NCI-H187 (cell line): ENCODE data around the gene LVRN.

Source experiments
- DNase-seq, 2 experiments: peaks; one replicate each; lab custom pipeline; 2025; lab: John Stamatoyannopoulos, UW

The LVRN gene

DNA sequence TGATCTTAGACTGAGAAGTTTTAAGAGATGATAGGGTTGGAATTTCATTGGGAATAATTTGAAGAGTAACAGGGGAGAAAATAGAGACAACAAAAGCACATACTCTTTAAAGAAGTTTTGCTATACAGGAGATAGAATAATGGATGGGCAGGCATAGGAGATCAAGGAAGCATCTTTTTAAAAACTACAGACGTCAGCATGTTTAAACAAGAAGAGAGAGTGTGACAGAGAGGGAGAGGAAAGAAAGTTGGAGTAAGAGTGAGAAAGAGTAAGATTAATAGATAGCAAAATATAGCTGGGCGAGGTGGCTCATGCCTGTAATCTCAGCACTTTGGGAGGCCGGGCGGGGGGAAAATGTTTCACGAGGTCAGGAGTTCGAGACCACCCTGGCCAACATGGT, 5.3 kb upstream of the LVRN start:
- no peak for DNase-seq

DNA sequence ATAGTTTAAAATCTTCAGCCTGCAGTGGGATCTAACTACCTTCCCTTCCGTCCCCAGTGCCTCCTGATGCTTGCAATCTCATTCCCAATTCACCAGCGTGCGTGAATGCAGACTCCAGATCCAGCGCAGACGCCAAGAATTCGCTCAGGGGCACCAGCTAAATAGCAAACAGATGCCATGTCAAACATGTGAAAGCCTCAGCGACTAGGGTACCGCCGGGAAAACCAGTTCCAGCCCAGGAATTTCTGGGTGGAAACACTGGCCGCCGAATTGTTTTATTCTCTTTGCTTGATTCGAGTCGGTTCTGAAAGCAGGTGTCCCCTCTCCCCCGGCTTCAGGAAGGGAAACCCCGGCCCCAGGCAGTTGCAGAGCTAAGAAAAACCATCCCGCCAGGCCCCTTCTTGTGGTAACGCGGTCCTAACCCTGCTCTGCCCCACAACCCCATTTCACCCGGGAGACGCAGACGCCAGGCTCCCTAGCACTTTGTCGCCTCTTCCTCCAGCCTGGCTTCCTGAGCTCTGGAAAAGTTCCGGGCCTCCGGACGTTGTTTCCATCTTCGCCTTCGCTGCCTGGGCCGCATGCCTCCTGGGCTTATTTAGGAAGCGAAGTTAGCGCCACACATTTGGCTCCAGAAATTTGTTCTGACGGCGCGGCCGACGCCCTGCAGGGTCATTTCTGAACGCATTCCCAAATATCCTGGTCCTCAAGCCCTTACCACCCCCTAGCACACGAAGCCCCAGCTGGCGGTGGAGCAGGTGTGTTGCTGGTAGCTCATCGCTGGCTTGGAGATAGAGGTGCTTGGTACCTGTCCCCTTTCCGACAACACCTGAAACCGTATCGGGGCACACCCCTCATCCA, 665 bp upstream of the LVRN start:
- no peak for DNase-seq

DNA sequence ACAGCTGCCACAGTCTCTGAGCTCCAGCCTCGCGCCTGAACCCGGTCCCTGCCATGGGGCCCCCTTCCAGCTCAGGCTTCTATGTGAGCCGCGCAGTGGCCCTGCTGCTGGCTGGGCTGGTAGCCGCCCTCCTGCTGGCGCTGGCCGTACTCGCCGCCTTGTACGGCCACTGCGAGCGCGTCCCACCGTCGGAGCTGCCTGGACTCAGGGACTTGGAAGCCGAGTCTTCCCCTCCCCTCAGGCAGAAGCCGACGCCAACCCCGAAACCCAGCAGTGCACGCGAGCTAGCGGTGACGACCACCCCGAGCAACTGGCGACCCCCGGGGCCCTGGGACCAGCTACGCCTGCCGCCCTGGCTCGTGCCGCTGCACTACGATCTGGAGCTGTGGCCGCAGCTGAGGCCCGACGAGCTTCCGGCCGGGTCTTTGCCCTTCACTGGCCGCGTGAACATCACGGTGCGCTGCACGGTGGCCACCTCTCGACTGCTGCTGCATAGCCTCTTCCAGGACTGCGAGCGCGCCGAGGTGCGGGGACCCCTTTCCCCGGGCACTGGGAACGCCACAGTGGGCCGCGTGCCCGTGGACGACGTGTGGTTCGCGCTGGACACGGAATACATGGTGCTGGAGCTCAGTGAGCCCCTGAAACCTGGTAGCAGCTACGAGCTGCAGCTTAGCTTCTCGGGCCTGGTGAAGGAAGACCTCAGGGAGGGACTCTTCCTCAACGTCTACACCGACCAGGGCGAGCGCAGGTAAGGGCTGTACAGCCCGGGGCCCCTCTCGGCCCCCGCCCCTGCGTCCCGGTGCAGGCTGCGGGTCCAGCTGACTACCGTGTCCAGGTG, 509 bp downstream of the LVRN start:
- no peak for DNase-seq

DNA sequence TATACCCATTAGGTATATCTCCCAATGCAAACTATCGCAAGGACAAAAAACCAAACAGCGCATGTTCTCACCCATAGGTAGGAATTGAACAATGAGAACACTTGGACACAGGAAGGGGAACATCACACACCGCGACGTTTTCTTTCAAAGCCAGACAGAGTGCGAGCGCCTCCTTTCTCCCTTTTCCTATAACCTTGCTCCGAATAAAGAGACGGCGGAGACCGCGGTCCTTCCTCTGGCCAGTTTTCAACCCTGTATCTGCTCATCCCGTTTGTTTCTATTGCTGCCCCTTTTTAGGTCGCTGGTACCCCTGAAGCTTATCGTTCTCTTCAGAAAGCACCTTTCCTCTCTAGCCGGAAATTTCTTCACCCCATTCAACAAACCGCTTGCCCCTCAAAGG, 1.3 kb downstream of the LVRN start:
- DNase-seq, result no peak

DNA sequence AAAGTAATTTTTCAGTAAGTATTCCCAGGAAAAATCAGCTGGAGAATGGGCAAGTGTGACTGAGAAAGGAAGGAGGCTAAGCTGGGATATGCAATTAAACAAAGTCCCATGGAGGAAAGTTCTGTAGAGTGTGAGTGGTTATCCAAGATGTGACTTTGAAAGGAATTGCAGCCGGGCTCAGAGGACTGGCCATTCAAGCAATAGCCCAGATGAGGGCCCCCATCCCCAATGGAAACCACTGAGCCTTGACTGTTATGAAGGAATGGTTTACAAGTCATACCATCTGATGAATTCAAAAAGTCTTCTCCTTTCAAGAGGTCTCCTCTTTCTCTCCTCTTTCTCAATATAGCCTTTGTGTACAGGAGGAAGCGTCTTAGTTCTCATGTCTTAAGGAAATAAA, 6.5 kb downstream of the LVRN start:
- no peak for DNase-seq

DNA sequence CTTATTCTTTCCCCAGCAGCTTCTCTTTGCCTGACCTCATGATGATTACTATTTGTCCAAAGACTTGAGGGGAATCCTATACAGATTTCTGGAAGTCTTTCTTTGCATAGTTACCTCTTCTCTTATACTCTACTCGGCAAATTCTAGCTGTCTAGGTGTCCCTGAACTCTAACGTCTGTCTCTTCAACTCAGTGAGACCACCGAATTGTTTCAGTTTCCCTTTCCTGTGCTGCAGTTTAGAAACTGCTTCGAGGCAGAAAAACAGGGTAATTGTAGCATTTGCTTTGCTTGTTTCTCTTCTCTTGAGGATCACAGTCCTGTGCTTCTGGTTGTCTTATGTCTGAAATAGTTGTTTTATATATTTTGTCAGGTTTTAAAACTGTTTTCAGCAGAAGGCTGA, 14.8 kb downstream of the LVRN start:
- no peak for DNase-seq

DNA sequence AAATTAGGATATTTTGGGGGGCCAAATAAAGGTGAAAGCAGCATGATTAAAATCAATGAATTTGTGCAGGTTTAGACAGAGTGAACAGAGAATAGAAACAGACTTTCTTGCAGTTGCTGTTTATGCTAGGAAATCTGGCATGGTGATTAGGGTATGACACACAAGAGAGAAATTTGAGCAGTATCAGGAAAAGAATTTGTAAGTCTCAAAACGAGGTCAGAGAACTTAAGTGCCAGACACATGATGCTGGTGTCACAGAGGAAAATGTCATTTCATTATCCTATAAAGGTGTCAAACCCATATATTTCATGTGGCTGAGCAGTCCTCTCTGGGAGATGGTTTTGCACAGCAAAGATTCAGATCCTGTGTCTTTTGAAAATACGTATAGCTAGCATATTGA, 15.7 kb downstream of the LVRN start:
- DNase-seq, result no peak

DNA sequence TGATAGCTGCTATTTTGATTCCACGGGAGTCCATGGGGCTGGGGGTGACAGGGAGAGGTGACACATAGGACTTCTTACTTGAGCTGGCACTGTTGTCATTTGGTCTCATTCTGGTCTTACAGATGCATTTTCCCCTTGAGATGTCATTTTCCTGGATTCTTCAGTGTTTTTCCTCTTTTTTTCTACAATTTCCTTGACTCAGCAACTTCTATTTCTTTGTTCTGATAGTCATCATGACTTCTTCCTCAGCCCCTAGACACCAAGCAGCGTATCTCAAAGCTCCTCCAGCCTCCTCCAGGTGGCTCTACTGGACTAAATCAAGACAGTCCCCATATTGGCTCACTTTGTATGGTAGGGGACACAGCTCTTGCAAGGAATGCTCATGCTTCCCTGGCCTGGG, 16.5 kb downstream of the LVRN start:
- no peak for DNase-seq

DNA sequence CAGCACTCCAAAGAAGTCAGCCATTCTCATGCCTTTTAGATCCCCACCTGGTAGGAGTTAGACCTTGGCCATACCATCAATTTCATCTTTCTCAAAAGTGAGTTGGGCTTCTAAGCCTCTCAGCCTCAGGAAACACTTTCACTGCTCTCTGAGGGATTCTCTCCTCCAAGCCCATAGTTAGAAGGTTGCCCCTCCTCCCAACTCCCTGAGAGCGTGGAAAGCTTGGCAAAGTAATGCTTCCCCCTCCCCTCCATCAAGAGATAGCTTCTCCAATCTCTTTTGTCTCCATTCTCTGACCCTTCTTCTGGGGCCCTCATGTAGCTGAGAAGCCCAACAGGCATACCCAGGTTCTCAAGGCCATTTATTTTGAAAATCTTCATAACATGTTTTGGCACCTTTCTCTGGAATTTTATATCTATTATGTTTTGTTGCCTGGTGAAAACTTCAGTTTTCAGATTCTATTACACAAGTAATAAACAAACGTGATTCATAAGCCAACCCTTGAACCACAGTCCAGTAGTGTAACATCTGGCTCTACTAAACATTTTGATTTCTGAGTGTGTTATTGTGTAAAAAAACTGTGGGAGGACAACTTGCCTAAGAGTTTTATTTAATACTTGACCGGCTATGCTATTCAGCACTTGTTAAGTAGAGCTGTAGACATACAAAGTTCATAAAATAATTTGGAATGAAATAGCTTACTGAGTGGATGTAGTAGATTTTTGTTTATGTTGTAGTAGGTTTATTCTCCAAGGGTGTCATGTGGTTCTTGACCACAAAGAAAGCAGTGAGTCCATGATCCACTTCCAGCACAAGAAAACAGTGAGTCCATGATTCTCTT, 17.1 kb downstream of the LVRN start:
- no peak for DNase-seq

DNA sequence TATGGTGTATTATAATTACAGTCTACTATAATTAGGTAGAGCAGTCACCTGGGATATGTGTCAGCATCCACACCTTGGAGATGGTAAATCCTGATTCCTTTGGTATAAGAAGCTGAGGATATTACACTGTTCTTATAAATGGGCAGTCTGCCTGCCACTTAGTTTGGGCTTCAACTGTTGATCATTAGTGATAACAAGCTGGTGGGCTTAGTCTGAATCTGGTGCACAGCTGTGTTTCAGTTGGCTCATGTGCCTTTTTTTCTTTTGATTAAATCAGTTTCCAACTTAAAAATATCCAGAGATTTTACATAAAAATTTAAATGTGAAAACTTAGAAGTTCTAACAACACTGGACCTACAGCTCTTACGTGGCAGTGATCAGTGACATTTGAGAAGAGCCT, 21.2 kb downstream of the LVRN start:
- DNase-seq, result no peak

DNA sequence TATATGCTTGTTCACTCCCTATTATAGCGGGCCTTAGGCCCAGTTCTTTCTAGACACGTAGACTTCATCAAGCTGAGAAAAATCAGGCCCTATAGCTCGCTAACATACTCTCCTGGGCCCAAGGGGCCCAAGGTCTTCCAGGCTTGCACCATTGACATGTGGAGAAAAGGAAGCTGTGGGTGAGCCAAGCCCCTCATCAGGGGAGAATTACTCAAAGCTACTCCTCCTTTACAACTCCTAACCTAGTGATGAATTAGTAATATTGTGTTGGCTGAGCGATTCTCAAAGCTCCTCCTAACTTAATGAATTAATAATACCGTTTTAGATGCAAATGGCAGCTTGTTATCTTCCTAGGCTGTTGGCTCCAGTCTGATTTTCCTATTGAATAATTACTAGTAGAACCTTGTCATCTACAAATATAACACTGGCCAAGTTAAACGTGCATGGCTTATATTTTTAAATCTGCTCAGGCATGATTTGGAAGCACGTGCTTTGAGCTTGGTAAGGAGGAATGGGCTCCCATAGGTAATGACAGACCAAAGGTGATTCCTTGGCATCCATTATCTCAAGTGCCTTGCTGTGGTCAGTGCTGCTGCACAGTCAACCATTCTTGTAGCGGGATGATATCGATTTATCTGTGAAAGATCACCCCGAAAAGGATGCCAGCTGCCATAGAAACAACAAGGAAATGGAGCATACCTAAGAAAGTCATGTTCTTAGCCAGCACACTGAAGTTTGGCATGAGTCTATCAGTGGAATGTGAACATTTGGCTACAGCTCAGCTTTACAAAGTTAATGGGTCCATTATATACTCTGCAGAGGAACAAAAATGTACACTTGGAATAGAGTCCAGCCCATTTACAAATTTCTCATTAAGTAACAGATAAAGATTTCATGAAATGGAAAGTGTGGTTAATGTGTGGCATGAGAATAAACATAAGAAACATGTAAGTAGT, 23.8 kb downstream of the LVRN start:
- no peak for DNase-seq

DNA sequence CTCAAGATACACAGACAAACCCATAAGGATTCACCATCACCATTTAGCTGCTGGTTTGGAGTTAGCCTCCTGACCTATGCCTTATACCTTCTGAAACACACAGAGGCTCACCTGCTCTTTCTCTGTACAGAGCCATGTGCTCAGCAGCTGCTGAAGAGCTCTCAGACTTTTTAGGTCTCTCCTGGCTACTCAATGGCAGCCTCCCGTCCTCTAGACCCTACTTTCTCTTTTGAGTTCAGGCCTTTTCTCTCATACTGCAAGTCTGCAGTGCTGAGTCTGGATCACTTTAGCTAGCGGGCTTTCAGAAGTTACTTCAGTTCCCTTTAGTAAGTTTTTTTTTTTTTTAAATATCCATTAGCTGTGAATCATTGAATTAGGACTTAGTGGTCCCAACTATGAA, 25.7 kb downstream of the LVRN start:
- no peak for DNase-seq

DNA sequence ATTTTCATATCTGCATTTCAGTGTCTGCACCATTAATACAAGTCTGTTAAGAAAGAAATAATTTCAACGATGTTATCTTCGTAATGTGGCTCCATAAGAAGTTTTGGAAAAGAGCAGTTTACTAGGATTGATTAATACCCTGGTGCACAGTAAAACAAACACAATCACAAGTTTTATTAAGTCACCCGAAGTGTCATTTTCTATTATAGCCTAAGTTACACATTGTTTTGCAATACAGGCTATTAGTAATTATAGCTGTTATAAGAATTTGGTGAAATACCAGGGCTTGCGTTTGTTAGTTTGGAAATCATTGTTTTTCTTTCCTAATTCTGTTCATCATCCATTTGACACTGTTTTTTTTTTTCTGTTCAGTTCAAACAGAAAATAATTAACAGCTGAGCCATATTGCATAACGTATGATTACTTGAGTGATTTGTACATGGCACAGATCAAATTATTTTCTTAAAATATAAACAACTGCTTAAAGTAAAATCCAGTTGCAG, 30.6 kb downstream of the LVRN start:
- DNase-seq, result no peak

DNA sequence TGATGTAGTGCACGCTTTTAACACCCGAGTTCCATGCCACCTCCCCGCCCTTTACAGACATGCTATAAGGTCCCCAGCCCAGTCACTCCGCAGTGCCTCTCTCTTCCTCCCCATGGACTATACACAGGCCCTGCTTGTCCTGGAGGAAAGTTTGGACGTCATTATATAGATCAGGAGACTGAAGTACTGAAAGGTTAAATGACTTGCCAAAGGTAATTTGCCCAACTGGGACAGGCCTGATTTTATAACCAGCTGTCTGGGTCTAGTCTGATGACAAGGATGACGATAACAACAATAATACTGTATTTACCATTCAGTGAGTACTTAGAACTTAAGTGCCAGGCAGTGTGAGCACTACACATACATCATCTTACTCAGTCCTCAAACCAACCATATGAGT, 33.1 kb downstream of the LVRN start:
- DNase-seq, result no peak

DNA sequence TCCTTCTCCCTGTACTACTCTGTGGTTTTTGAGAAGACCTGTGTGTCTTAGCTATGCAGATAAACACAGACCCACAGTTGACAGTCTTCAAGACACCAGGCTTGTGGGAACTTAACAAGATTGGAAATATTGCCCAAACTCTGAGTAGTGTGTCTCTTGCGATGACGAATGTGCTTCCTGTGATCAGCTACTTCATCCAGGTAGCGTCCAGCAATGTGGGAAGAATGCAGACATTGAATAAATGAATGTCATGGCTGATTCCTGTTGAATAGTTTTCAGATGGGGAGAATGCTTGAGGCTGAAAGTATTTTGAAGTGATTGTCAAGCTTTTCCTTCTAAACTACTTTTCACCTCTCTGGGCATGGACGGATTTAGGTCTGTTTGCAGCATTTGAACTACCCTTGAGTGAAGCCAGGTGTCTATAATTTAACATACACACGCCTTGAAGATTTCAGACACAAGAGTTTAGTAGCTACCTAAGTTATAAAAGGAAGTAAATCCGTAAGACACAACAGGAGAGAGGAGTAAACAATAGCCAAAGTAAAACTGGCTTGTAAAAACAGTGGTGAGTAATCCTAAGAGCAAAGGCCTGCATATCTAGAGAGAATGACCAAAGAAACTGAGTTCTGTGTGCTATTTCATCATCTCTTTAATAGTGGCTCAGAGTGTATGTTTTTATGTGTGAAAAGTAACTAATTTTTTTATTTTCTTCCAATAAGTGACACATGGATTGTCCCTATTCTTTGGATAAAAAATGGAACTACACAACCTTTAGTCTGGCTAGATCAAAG, 40.0 kb downstream of the LVRN start:
- no peak for DNase-seq

DNA sequence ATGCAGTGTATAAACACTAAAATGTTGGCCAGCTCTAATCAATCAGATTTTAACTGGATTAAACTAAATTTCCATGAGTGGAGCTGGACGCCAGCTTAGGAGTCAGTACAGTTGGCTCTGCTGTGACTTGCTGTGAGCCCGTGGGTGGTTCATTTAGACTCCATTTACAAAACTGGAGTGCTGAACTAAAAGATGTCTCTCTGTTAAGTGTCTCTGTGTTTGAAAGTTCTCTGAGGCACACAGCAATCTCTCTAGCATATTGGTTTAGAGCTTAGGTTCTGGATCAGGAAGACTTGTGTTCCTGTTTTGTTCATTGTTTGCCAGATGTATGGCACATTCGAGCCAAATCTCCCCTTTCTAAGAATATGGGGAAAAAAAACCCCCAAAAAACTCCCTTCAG, 42.0 kb downstream of the LVRN start:
- no peak for DNase-seq

DNA sequence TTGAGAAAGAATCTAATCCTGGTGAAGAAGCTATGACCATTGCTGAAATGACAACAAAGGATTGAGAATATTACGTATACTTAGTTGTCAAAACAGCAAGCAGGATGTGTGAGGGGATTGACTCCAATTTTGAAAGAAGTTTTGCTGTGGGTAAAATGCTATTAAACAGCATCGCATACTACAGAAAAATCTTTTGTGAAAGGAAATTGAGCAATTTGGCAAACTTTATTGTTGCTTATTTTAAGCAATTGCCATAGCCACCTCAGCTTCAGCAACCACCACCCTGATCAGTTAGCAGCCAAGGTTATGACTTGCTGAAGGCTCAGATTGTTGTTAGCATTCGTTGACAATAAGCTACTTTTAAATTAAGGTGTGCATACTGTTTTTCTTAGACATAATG, 47.5 kb downstream of the LVRN start:
- DNase-seq, result no peak

DNA sequence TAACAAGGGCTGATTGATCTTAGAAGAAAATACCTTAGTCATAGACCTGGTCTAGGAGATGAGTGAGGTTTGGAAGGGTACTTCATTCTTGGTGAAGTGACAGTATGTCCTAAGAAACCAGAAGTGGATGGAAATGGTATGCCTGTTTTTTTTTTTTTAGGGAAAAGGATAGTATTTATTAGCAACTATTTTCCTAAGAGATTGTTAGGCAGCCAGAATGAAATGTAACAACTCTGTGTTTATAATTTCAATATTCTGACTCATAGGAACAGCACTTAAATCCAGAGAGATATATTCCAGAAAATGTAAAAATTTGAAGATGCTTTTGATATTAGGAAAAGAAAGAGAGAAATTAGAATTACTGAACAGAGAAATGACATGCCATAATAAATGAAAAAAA, 48.8 kb downstream of the LVRN start:
- DNase-seq, result no peak

DNA sequence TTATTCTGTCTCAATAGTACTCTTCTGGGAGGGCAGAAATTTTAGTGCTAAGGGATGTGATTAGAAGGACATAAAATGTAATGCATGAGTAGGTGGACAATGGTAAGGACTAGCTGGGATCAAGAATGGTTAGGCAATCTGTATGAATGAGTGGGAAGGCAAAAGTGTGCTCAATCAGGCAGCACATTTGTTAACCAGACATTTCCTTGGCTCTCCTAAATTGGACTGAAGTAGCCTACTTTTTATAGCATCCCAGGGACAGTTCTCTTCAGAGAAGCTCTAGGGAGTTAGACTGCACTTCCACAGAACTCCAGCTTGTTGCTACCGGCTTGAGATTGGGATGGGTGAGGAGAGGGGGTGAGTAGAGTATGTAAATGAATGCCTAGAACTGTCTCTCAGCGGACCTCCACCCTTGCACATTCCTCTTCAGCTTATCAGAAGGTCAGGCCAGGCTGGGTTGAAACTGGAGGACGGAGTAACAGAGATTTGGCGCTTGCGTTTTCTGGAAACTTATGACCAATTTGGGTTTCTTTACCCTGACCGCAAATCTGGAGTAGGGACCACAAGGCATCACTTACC, 51.0 kb downstream of the LVRN start:
- no peak for DNase-seq

DNA sequence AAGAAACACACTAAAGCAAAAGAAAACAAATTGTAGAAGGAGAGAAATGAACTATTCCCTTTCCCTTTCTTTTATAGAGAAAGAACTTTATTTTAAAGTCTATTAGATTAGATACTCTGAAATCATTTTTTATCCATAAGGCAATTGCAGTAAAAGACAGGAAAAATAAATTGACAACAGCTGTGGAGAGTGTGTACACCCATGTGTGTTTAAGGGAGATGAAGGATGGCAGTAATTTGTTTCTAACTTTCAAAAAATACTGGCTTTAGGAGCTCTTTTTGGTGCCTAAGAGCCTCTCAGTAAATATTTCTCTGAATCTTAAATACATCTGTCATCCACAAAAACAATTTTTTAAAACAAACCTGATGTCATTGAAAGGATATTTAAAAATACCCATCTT, 51.7 kb downstream of the LVRN start:
- DNase-seq, result no peak
